Fibroblast of lung (primary cell): ENCODE data around the gene ARHGEF16. TPM values are rescaled to one million over a fixed set of nuclear protein-coding genes. Genes with fewer than 3 reads are reported as not detected.

Experiments
- DNase-seq, 2 donors: peaks; one replicate each; pipeline versions ENCODE4 v3.0.0 to v3.0.0-alpha.2; 2010; ENCODE audit warnings: low read depth in 2 of 2
- H2AFZ ChIP-seq: 2 replicates; pipeline ENCODE4 v1.5.1; 2012; ENCODE audit warnings: low read length, control low read depth, inconsistent platforms
- H3K27ac ChIP-seq: 2 replicates; pipeline ENCODE4 v1.5.1; 2011; ENCODE audit warnings: low read length, control low read depth; ENCODE audit not compliant: insufficient read depth
- H3K27me3 ChIP-seq: 2 replicates; pipeline ENCODE4 v1.5.1; 2011; ENCODE audit warnings: mild to moderate bottlenecking, low read length; ENCODE audit not compliant: control insufficient read depth, insufficient read depth
- H3K36me3 ChIP-seq: 2 replicates; pipeline ENCODE4 v1.5.1; 2011; ENCODE audit warnings: low read length; ENCODE audit not compliant: control insufficient read depth, insufficient read depth
- H3K4me1 ChIP-seq: 2 replicates; pipeline ENCODE4 v1.5.1; 2011; ENCODE audit warnings: low read length; ENCODE audit not compliant: control insufficient read depth, insufficient read depth; ENCODE audit errors: extremely low read depth
- H3K4me2 ChIP-seq: 2 replicates; pipeline ENCODE4 v1.5.1; 2011; ENCODE audit warnings: low read length, control low read depth; ENCODE audit not compliant: insufficient read depth; ENCODE audit errors: extremely low read depth
- H3K4me3 ChIP-seq, 4 experiments: fragments of 200-600 bp in 1 of 4; sonication (generic) in 1 of 4; replicated peaks in 1 of 4; 2 replicates each; pipeline ENCODE4 v1.5.1; 2011 to 2016; ENCODE audit warnings: low read length in 4 of 4, low read depth in 3 of 4, mild to moderate bottlenecking in 3 of 4, control low read depth in 2 of 4, inconsistent platforms in 1 of 4, mixed read lengths in 1 of 4; ENCODE audit not compliant: insufficient read depth in 1 of 4; ENCODE audit errors: control extremely low read depth in 1 of 4
- H3K79me2 ChIP-seq: 2 replicates; pipeline ENCODE4 v1.5.1; 2012; ENCODE audit warnings: mild to moderate bottlenecking, low read length, inconsistent platforms; ENCODE audit not compliant: control insufficient read depth, insufficient read depth
- H3K9ac ChIP-seq: 2 replicates; pipeline ENCODE4 v1.5.1; 2011; ENCODE audit warnings: mild to moderate bottlenecking, low read length, control low read depth; ENCODE audit not compliant: insufficient read depth
- H3K9me3 ChIP-seq: 2 replicates; pipeline ENCODE4 v1.5.1; 2012; ENCODE audit warnings: low read depth, low read length; ENCODE audit not compliant: control insufficient read depth, insufficient read depth
- H4K20me1 ChIP-seq: 2 replicates; pipeline ENCODE4 v1.5.1; 2011; ENCODE audit warnings: low read length; ENCODE audit not compliant: control insufficient read depth, insufficient read depth; ENCODE audit errors: extremely low read depth
- CTCF ChIP-seq, 2 donors: IDR thresholded peaks in 1 of 2; conservative IDR thresholded peaks in 1 of 2; 1 replicate in 1 of 2; 2 replicates in 1 of 2; pipeline ENCODE4 v1.5.1; 2011 to 2012; ENCODE audit warnings: low read length in 2 of 2, control low read depth in 1 of 2, inconsistent platforms in 1 of 2, low read depth in 1 of 2, mild to moderate bottlenecking in 1 of 2
- EZH2 ChIP-seq: IDR thresholded peaks from 2 replicates; pipeline ENCODE4 v1.5.1; 2012; ENCODE audit warnings: low read length, control low read depth, mild to moderate bottlenecking; ENCODE audit errors: missing control alignments
- polyA plus RNA-seq, 2 donors: library from polyadenylated mRNA; depleted of rRNA in 1 of 2; stranded (reverse) in 1 of 2; unstranded in 1 of 2; fragments of >200 nt; gene quantifications; 2 replicates each; pipeline ENCODE4 v1.2.1, GENCODE V29; 2011 to 2012; ENCODE audit warnings: missing spikeins in 1 of 2
- total RNA-seq: library from RNA; depleted of rRNA; stranded (reverse); fragments of >200 nt; gene quantifications from 2 replicates; pipeline ENCODE4 v1.2.1, GENCODE V29; 2014

The ARHGEF16 gene
- total and polyA plus RNA-seq, 2 donors (not counting 1 experiment from before 2014, with no cell fraction given): 0.02 to 0.17 TPM

GRCh38 chr1:3514404-3514803 lies 59.9 kb downstream of the ARHGEF16 start:
- no peak for TF ChIP-seq EZH2
- TF ChIP-seq CTCF (conservative IDR thresholded peaks at IDR 0.05 in 1 of 2, IDR thresholded peaks at IDR 0.05 in 1 of 2; ENCODE audit: low read depth in 1 of 2, low read length in 2 of 2): no peak
- H3K79me2 ChIP-seq: no peaks in the 10 kb centered on the region
- H3K27ac ChIP-seq: no peak overlapping the region
- H3K4me3 ChIP-seq: no peak overlapping the region
- no peaks in the 10 kb centered on the region for H3K9me3 ChIP-seq
- H3K36me3 ChIP-seq: no peaks in the 10 kb centered on the region
- DNase-seq: no peak
- no peaks in the 10 kb centered on the region for H3K27me3 ChIP-seq
- H3K4me1 ChIP-seq: no peaks in the 10 kb centered on the region
- H4K20me1 ChIP-seq: no peaks in the 10 kb centered on the region
- no peak overlapping the region for H2AFZ ChIP-seq
- H3K9ac ChIP-seq: no peak overlapping the region
- H3K4me2 ChIP-seq: no peak overlapping the region

DNA sequence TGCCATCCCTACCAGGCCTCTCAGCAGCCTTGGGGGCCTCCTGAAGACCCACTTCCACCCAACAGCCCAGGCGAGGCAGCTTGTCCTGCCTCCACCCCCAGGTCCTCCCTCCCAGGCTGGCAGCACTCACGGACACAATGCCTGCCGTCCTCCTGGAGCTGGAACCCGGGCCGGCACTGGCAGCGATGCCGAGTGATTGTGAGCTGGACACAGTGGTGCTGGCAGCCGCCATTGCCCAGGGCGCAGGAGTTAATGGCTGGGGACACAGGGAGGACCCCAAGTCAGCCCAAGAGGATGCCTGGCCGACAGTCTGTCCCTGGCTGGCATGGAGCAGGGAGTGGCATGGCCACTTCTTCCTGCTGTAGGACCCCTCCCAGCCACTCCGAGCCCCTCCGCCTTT lies 60.8 kb downstream of the ARHGEF16 start:
- H3K4me3 ChIP-seq: no peak overlapping the region
- no peak for DNase-seq
- no peaks in the 10 kb centered on the region for H3K36me3 ChIP-seq
- no peak overlapping the region for H3K9ac ChIP-seq
- no peak overlapping the region for H3K27ac ChIP-seq
- no peaks in the 10 kb centered on the region for H3K4me1 ChIP-seq
- no peak overlapping the region for H2AFZ ChIP-seq
- no peaks in the 10 kb centered on the region for H3K9me3 ChIP-seq
- H4K20me1 ChIP-seq: no peaks in the 10 kb centered on the region
- H3K4me2 ChIP-seq: no peak overlapping the region
- TF ChIP-seq EZH2 (no peak), CTCF (conservative IDR thresholded peaks at IDR 0.05 in 1 of 2, IDR thresholded peaks at IDR 0.05 in 1 of 2; ENCODE audit: low read depth in 1 of 2, low read length in 2 of 2) (no peak)
- no peaks in the 10 kb centered on the region for H3K27me3 ChIP-seq
- H3K79me2 ChIP-seq: no peaks in the 10 kb centered on the region

- TF ChIP-seq EZH2 (no peak), CTCF (conservative IDR thresholded peaks at IDR 0.05 in 1 of 2, IDR thresholded peaks at IDR 0.05 in 1 of 2; ENCODE audit: low read depth in 1 of 2, low read length in 2 of 2) (no peak)
- H4K20me1 ChIP-seq: no peaks in the 10 kb centered on the region
- H3K9me3 ChIP-seq: no peaks in the 10 kb centered on the region
- H3K27ac ChIP-seq: no peak overlapping the region
- no peak overlapping the region for H3K4me3 ChIP-seq
- no peaks in the 10 kb centered on the region for H3K36me3 ChIP-seq
- no peak overlapping the region for H2AFZ ChIP-seq
- no peaks in the 10 kb centered on the region for H3K27me3 ChIP-seq
- no peak overlapping the region for H3K4me2 ChIP-seq
- no peaks in the 10 kb centered on the region for H3K79me2 ChIP-seq
- H3K9ac ChIP-seq: no peak overlapping the region
- no peaks in the 10 kb centered on the region for H3K4me1 ChIP-seq
- peak in 1 of 2 donors; percentile 66 for DNase-seq
Measured at GRCh38 chr1:3515774-3516480, 61.5 kb downstream of the ARHGEF16 start.
